ENCODE data around the gene PDGFA.

- TF ChIP-seq SUZ12 (IDR thresholded peaks at IDR 0.05; ENCODE audit: extremely low read depth, insufficient read depth, insufficient read length) (no peak), ZNF274 (IDR thresholded peaks at IDR 0.05; ENCODE audit: low read depth, low read length) (no peak), YY1 (IDR thresholded peaks at IDR 0.05; ENCODE audit: insufficient read depth, insufficient read length) (no peak)
Observed at GRCh38 chr7:504221-505111, 15.2 kb downstream of the PDGFA start.

Data from NT2/D1 (cell line).